HepG2 (cell line): ENCODE measurements around the gene SEMA3B. TPM values are rescaled to one million over a fixed set of nuclear protein-coding genes. Genes with fewer than 3 reads are reported as not detected.

Experiments used
- CBX1 ChIP-seq: IDR thresholded peaks from one replicate; pipeline ENCODE4 v1.6.1; 2016; ENCODE audit warnings: antibody characterized with exemption, low read depth
- EP300 ChIP-seq, 3 experiments: sonication (generic) in 1 of 3; formaldehyde crosslinking in 1 of 3; IDR thresholded peaks; 2 replicates each; pipeline versions ENCODE4 v1.5.1 to v1.6.1; 2011 to 2020; ENCODE audit warnings: low read depth in 2 of 3, low read length in 2 of 3, borderline replicate concordance in 1 of 3, improper control_type of control experiment in 1 of 3, mild to moderate bottlenecking in 1 of 3, missing genetic modification reagents in 1 of 3, moderate library complexity in 1 of 3
- HNF4A ChIP-seq: sonication (generic); formaldehyde crosslinking; IDR thresholded peaks from 2 replicates; pipeline ENCODE4 v1.4.0; 2020; ENCODE audit warnings: missing genetic modification reagents
- KDM2A ChIP-seq: sonication (generic); formaldehyde crosslinking; IDR thresholded peaks from 2 replicates; pipeline ENCODE4 v1.4.0; 2020; ENCODE audit warnings: low read depth, missing genetic modification reagents, borderline replicate concordance
- NONO ChIP-seq, 2 experiments: fragments of 450-650 bp in 1 of 2; sonication (generic) in 1 of 2; formaldehyde crosslinking in 1 of 2; IDR thresholded peaks in 1 of 2; conservative IDR thresholded peaks in 1 of 2; 2 replicates each; pipeline versions ENCODE4 v1.6.1 to v1.8.0; 2017 to 2022; ENCODE audit warnings: mild to moderate bottlenecking in 1 of 2, missing genetic modification reagents in 1 of 2, moderate library complexity in 1 of 2
- PRMT3 ChIP-seq: sonication (generic); formaldehyde crosslinking; IDR thresholded peaks from 2 replicates; pipeline ENCODE4 v1.8.1; 2022; ENCODE audit warnings: low read depth, mild to moderate bottlenecking, moderate library complexity, missing genetic modification reagents, borderline replicate concordance
- SALL1 ChIP-seq: sonication (generic); formaldehyde crosslinking; IDR thresholded peaks from 2 replicates; pipeline ENCODE4 v1.8.0; 2022; ENCODE audit warnings: mild to moderate bottlenecking, missing genetic modification reagents
- TBX2 ChIP-seq: sonication (generic); formaldehyde crosslinking; IDR thresholded peaks from 2 replicates; pipeline ENCODE4 v1.5.0; 2020; ENCODE audit warnings: missing genetic modification reagents, mild to moderate bottlenecking, borderline replicate concordance
- ZBTB39 ChIP-seq: sonication (generic); formaldehyde crosslinking; IDR thresholded peaks from 2 replicates; pipeline ENCODE4 v1.5.0; 2020; ENCODE audit warnings: missing genetic modification reagents
- ZKSCAN8 ChIP-seq: IDR thresholded peaks from 2 replicates; pipeline ENCODE4 v1.6.1; 2016; ENCODE audit warnings: borderline replicate concordance, missing genetic modification reagents, missing compliant biosample characterization
- ZNF501 ChIP-seq: sonication (generic); formaldehyde crosslinking; IDR thresholded peaks from 2 replicates; pipeline ENCODE4 v1.5.1; 2020; ENCODE audit warnings: mild to moderate bottlenecking, moderate library complexity, missing genetic modification reagents
- ZNF512B ChIP-seq: sonication (generic); formaldehyde crosslinking; IDR thresholded peaks from 2 replicates; pipeline ENCODE4 v1.5.1; 2020; ENCODE audit warnings: missing genetic modification reagents, mild to moderate bottlenecking, borderline replicate concordance
- ZNF687 ChIP-seq: sonication (generic); formaldehyde crosslinking; IDR thresholded peaks from 2 replicates; pipeline ENCODE4 v1.5.1; 2020; ENCODE audit warnings: mild to moderate bottlenecking, missing genetic modification reagents, moderate library complexity
- ZNF710 ChIP-seq: sonication (generic); formaldehyde crosslinking; IDR thresholded peaks from 2 replicates; pipeline ENCODE4 v1.5.0; 2020; ENCODE audit warnings: mild to moderate bottlenecking, missing genetic modification reagents, borderline replicate concordance
- ZNF776 ChIP-seq: sonication (generic); formaldehyde crosslinking; IDR thresholded peaks from 2 replicates; pipeline ENCODE4 v1.4.0; 2020; ENCODE audit warnings: mild to moderate bottlenecking, missing genetic modification reagents
- polyA plus RNA-seq, 8 experiments: library from polyadenylated mRNA; depleted of rRNA in 3 of 8; stranded (reverse) in 7 of 8; unstranded in 1 of 8; fragments of >200 nt; fragmentation: Illumina TruSeq in 4 of 8; extraction: Trizol in 4 of 8; gene quantifications; 2 replicates each; pipeline versions ENCODE4 v1.2.1 to v1.2.3, GENCODE V29; 2011 to 2016; ENCODE audit warnings: low read depth in 4 of 8, missing spikeins in 1 of 8, mixed read lengths in 1 of 8; ENCODE audit not compliant: insufficient read depth in 1 of 8
- total RNA-seq, 5 experiments: library from RNA; depleted of rRNA; stranded (reverse); fragments of >200 nt; fragmentation: Illumina TruSeq; extraction: Trizol; gene quantifications; 2 replicates each; pipeline ENCODE4 v1.2.3, GENCODE V29; 2016; ENCODE audit warnings: low read depth in 1 of 5

Gene SEMA3B
- total and polyA plus RNA-seq, 2 of the 13 experiments (the other 11 are each of a cell fraction or from before 2014, with no cell fraction given) = 93.2 to 158 TPM

GRCh38 chr3:50272911-50273688 is 4.2 kb downstream of the SEMA3B start (continued):
- 0 out of 2 replicates have a peak, but pooled peaks have one; percentile 33 for TF ChIP-seq ZNF710
- 0 out of 2 replicates have a peak, but pooled peaks have one; percentile 33 for TF ChIP-seq ZBTB39
- peak; percentile 61; the same call in 1 of the 2 replicates for TF ChIP-seq TBX2 (CRISPR knock-in tag)
- TF ChIP-seq HNF4A (CRISPR knock-in tag) = no peak
- peak; percentile 78; the same call in 1 of the 2 replicates for TF ChIP-seq KDM2A (CRISPR knock-in tag)
- TF ChIP-seq ZNF512B (CRISPR knock-in tag) = no peak
- TF ChIP-seq ZKSCAN8 (CRISPR knock-in tag) = 0 out of 2 replicates have a peak, but pooled peaks have one; percentile 46
- 0 out of 2 replicates have a peak, but pooled peaks have one; percentile 30 for TF ChIP-seq ZNF501 (CRISPR knock-in tag)
- TF ChIP-seq CBX1 = peak; percentile 47
- no peak for TF ChIP-seq PRMT3 (CRISPR knock-in tag)
- 0 out of 4 replicates have a peak, but pooled peaks of 1 of the 2 experiments have one; percentile 26 for TF ChIP-seq EP300 (IDR thresholded peaks at IDR 0.05; ENCODE audit: low read depth in 2 of 2, low read length in 2 of 2)
- peak; percentile 41; the same call in 1 of the 2 replicates for TF ChIP-seq EP300 (CRISPR knock-in tag; IDR thresholded peaks at IDR 0.05; ENCODE audit: borderline replicate concordance)
- TF ChIP-seq ZNF776 (CRISPR knock-in tag) = peak; percentile 28; the same call in 1 of the 2 replicates
- TF ChIP-seq SALL1 (CRISPR knock-in tag) = peak; percentile 79
- TF ChIP-seq NONO (IDR thresholded peaks at IDR 0.05) = no peak
- peak; percentile 86 for TF ChIP-seq NONO (CRISPR knock-in tag; conservative IDR thresholded peaks at IDR 0.05)
- peak; percentile 90 for TF ChIP-seq ZNF687 (CRISPR knock-in tag)
